Motor neuron (in vitro differentiated cells): ENCODE results near the gene FLVCR2. TPM values are rescaled to one million over a fixed set of nuclear protein-coding genes. Genes with fewer than 3 reads are reported as not detected.

ENCODE experiments used
- ATAC-seq, 8 experiments: fragments of 200-7000 bp; cut with Tn5 transposase; replicated peaks in 6 of 8; 2 replicates each; pipeline ENCODE4 v1.8.0; 2021; ENCODE audit warnings: mild to moderate bottlenecking in 8 of 8, moderate library complexity in 8 of 8
- H3K27ac ChIP-seq, 2 donors: fragments of 250-450 bp; sonication (Bioruptor Pico); 2 replicates each; pipeline ENCODE4 v1.9.0; 2021; ENCODE audit warnings: antibody characterized with exemption in 2 of 2, mild to moderate bottlenecking in 2 of 2, moderate library complexity in 1 of 2
- H3K4me1 ChIP-seq, 2 donors: fragments of 250-450 bp; sonication (Bioruptor Pico); replicated peaks in 1 of 2; 2 replicates each; pipeline ENCODE4 v1.6.1; 2021; ENCODE audit warnings: antibody characterized with exemption in 2 of 2, mild to moderate bottlenecking in 2 of 2, moderate library complexity in 1 of 2
- H3K4me3 ChIP-seq, 5 donors: fragments of 250-450 bp; sonication (Bioruptor Pico); 2 replicates each; pipeline ENCODE4 v1.9.0; 2021; ENCODE audit warnings: antibody characterized with exemption in 5 of 5, mild to moderate bottlenecking in 5 of 5, moderate library complexity in 4 of 5
- WGBS, 10 experiments: fragments of 450-650 bp; shearing (Covaris generic); methylation state at CpG; one replicate each; pipeline ENCODE4 v1.0.0; 2022; 5-methylcytosine and 5-hydroxymethylcytosine counted together
- in situ Hi-C, 9 experiments: fragments of 400-800 bp; cut with MboI; loops; one replicate each; pipeline ENCODE4 v1.15.0; 2021; ENCODE audit warnings: low sequenced_read_pairs in 9 of 9, low pct_unique_long_range_greater_than_20kb in 2 of 9; ENCODE audit not compliant: unreplicated experiment in 9 of 9
- total RNA-seq, 8 experiments: library from RNA; unstranded; fragments of 300-600 nt; gene quantifications; 2 replicates each; pipeline versions ENCODE4 v1.2.3 to v1.2.4, GENCODE V29; 2022

Gene FLVCR2
- total RNA-seq, 8 experiments from 2014 or later = 0.38 to 20.9 (median 1.0) TPM

DNA sequence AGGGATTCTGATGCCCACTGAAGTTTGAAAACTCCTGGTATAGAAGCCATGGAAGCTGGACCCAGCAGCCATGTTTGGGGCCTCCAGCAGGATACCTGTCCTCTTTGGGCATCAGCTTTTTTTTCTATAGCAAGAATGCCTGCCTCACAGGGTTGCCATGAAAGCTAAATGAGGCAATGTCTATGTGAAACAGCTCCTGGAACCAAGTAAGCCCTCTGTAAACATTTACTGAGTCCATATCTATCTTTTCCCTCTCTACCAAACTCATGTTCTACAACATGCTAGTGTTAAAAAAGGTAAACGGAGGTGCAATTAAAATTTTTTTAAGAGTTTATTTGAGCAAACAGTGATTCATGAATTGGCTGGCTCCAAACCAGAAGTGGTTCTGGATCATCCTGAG is 28.6 kb downstream of the FLVCR2 start:
- ATAC-seq = no peak
- Histone ChIP-seq H3K27ac (no peak overlapping the region), H3K4me1 (no peaks in the 10 kb centered on the region), H3K4me3 (no peak overlapping the region)
- in situ Hi-C loops = no loop called here
- 60 to 100% (median 100%) methylated on average over 1 of the region's 1 CpG; no CpG with 5 or more reads in 5 of the 10 experiments for whole genome bisulfite sequencing, 10 experiments

DNA sequence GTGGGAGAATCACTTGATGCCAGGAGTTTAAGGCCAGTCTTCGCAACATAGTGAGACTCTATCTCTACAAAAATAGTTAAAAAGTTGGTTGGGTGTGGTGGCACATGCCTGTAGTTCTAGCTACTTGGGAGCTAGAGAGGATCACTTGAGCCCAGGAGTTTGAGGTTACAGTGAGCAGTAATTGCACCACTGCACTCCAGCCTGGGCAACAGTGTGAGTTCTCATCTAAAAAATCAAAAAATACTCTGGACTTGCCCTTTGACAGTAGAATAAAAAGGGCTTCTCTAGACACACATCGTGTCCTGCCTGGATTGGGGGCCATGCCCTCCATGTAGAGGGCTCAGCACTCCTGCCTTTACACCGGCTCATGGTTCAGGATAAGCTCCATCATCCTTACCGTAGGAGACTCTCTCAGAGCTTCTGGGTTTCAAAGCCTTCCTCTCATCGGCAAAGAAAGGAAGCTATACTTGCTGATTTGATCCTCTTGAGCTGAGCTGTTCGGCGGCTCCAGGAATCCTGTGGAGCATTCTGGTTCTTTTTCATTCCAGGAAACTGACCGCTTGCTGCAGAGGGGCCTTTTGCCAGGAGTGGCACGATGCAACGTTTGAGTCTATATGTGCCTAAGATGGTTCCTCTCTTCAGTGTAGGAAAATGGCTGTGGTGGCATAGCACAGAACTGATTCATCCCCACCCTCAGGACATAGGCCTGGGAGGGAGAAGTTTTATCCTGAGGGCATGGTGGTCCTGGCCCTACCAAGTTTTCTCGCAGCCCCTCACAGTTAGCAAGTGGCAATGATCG is 29.6 kb downstream of the FLVCR2 start:
- WGBS, 10 experiments = 48 to 100% (median 91%) methylated on average over 1 to 8 of the region's 12 CpGs; no CpG with 5 or more reads in 2 of the 10 experiments

DNA sequence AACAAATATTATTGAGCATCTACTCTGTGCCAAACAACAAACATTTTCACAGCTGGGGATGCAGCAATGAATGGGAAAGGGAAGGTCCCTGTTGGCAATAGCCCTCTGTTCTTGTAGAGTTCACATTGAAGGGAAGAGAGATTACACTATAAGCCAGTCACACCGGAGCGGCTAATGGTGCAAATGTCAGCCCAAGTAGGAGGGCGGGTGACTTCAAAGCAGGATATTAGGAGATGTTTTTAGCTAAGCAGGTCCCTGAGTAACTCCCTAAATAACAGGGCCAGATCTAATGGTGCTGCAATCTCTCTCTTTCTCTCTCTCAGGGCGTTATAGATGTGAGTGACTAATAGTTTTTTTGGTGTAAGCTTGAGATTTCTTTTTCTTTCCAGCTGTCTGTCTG is 30.7 kb downstream of the FLVCR2 start:
- Histone ChIP-seq H3K27ac (no peak overlapping the region), H3K4me1 (no peaks in the 10 kb centered on the region), H3K4me3 (no peak overlapping the region)
- in situ Hi-C loops = no loop called here
- WGBS, 10 experiments = 40 to 100% (median 88%) methylated on average over 1 to 4 of the region's 4 CpGs; no CpG with 5 or more reads in 4 of the 10 experiments
- no peak for ATAC-seq

More for the DNA sequence above, 29.6 kb downstream of the FLVCR2 start:
- in situ Hi-C loops = no loop called here
- no peak overlapping the region for H3K4me3 ChIP-seq
- no peak overlapping the region for H3K27ac ChIP-seq
- ATAC-seq = no peak
- H3K4me1 ChIP-seq = no peaks in the 10 kb centered on the region

DNA sequence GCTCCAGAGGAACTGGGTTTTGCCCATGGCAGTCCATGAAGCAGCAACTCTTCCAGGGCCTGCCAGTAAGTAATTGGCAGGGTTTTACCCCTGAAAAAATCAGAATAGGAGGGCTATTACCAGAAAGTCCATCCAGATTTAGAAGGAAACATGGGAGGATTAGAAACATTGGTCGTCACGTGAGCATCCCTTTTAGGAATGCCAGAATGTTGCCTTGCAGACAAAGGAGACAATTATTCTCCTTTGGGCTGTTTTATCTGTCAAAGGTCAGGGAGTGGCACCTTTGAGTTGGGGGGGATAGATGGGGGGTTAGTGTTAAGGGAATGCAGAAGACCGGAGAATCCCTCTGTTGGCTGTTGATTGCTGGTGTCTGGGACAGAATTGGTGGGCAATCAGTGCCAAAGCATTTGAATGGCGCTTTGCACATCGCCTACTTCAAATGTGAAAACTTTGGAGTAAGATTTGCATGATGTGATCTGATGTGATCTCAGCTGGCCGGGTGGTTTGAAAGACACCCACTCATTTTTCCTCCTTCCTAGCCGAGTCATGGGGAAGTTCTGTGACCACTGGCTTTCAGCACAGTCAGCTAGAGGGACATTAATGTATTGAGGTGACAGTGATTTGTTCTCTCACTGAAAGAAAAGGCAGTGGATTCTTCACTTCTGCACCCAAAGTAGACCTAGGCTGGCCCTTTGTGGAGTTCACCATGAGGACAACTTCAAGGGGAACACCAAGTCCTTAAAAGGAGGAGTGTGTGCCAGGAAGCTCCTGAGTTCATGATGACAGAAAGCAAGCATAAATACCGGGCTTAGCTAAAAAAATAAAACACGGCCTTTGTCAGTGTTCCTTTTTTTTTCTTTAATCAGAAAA is 31.4 kb downstream of the FLVCR2 start:
- H3K4me1 ChIP-seq = no peaks in the 10 kb centered on the region
- in situ Hi-C loops = no loop called here
- H3K4me3 ChIP-seq = no peak overlapping the region
- ATAC-seq = no peak
- WGBS, 10 experiments = 3 to 90% (median 78%) methylated on average over 2 to 8 of the region's 9 CpGs; no CpG with 5 or more reads in 1 of the 10 experiments
- no peak overlapping the region for H3K27ac ChIP-seq

DNA sequence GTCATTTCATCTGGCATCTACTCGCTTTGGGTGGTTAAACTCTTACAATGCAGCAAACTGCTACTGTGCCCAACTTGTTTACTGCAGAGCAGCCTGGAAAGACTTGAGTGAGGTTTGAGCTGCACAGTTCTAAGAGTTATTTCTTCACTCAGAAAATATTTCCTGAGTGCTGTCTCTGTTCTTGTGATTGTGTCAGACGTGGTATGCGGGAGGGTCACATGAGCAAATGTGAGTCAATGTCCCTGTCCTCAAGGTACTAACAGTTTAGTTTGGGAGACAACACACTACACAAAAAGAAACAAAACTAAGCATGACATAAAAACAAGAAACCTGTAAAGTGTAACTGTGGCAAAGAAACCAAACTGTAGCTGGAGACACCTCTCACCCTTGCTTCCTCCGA is 32.4 kb downstream of the FLVCR2 start:
- H3K4me3 ChIP-seq = no peak overlapping the region
- no peak for ATAC-seq
- H3K4me1 ChIP-seq = no peaks in the 10 kb centered on the region
- WGBS, 10 experiments = 60 to 100% (median 80%) methylated on average over 1 to 4 of the region's 4 CpGs; no CpG with 5 or more reads in 4 of the 10 experiments
- in situ Hi-C loops = no loop called here
- H3K27ac ChIP-seq = no peak overlapping the region

DNA sequence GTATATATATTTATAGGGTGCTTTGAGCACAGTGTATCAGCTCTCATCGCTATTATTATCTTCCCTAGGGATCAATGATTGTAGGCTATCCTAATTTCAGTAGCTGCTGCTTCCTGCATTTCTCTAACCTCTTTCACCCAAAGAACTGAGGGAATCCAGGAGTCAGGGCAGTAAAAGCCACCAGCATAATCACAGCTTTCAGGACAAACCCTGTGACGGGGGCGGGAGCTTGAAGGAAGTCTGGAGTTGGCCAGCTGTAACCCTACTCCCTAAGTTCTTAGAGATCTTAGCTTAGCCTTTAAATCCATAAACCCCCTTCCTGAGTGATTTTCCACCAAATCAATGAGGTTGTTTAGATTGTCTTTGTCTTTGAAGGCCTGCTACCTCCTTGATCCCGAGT is 33.7 kb downstream of the FLVCR2 start:
- H3K4me1 ChIP-seq = no peaks in the 10 kb centered on the region
- in situ Hi-C loops = no loop called here
- no peak overlapping the region for H3K27ac ChIP-seq
- no peak for ATAC-seq
- WGBS, 10 experiments = 28 to 100% (median 70%) methylated on average over 1 to 4 of the region's 4 CpGs; no CpG with 5 or more reads in 3 of the 10 experiments
- H3K4me3 ChIP-seq = no peak overlapping the region

DNA sequence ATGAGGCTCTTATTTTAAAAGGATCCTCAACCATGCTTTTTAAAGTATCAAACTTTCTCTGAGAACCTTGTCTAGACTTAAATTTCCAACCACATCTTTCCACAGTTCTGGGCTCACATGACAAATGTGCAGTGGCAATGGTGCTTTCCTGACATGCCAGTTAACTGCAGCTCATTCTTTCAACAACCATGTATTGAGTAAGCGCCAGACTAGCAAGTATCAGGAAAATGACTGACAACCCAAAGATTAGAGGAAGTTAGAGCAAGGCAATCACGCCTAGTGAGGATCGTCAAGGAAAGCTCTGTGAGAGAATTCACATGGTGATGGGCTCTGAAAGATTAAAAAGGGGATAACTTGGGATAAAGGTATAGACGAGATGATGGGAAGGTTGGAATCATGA is 35.8 kb downstream of the FLVCR2 start:
- Histone ChIP-seq H3K4me1 (no peaks in the 10 kb centered on the region), H3K4me3 (no peak overlapping the region), H3K27ac (no peak overlapping the region)
- WGBS, 10 experiments = 25 to 86% (median 50%) methylated on average over 1 to 4 of the region's 4 CpGs
- no peak for ATAC-seq
- in situ Hi-C loops = no loop called here

DNA sequence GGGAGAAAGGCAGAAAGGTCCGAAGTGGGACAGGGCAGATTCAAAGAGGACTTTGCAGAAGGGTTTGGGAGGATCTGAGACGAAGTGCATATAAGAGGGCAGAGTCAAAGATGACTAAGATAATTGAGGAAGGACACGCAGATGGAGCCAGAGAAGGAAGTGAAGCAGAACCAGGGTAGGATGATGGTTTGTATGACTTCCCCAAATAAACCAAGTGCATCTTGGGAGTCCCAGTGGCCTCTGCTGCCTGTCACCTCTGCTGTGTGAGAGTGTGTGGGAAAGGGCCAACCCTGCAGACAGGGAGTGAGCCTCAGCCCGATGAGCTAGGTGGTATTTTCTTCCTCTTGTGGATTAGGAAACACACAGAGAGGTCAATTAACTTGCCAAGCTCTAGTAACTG is 36.8 kb downstream of the FLVCR2 start:
- ATAC-seq = peak in 2 of 8 experiments; percentile 46 to 82
- Histone ChIP-seq H3K27ac (no peak overlapping the region), H3K4me1 (no peaks in the 10 kb centered on the region), H3K4me3 (no peak overlapping the region)
- 0 to 97% (median 78%) methylated on average over 1 to 4 of the region's 4 CpGs; no CpG with 5 or more reads in 4 of the 10 experiments for WGBS, 10 experiments
- in situ Hi-C loops = no loop called here

DNA sequence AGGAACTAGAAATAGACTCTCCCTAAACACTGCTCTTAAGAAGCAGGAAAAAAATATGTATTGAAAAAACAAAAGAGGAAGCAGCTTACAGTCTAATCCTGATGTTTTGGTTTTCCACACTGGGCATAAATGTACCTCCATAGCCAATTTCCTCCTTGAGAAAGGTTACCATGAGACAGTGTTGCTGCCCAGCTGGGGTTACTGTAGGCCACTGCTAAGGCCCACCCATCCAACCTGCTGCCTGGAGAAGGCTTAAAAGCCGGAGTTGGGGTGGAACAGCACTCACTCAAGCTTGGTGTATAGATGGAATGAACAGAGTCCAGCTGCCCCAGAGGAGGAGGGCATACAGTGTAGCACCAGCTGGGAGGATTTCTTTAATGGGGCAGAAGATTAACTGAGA is 41.1 kb downstream of the FLVCR2 start:
- 13 to 100% (median 82%) methylated on average over 1 of the region's 1 CpG; no CpG with 5 or more reads in 5 of the 10 experiments for WGBS, 10 experiments
- H3K27ac ChIP-seq = no peak overlapping the region
- no peaks in the 10 kb centered on the region for H3K4me1 ChIP-seq
- no peak for ATAC-seq
- no peak overlapping the region for H3K4me3 ChIP-seq
- in situ Hi-C loops = no loop called here

DNA sequence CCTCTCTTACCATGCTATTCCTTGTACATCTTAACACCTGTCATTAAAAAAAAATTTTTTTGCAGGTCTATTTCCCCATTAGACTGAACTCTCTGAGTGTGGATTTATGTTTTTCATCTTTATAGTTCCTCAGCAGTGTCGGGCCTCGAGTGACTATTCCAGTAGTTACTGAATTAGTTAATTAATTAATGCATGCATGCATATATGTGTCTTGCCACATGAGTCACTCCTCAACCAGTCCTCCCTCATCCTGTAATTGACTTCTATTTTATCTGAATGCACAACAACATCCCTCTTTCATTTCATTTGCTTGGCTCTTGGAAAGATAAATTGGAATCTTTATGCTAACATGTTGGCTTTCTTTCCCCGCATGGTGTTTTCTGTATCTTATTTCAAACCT is 46.6 kb downstream of the FLVCR2 start:
- ATAC-seq = peak in 2 of 8 experiments; percentile 84 to 87
- in situ Hi-C loops = no loop called here
- Histone ChIP-seq H3K4me3 (no peak overlapping the region), H3K4me1 (no peaks in the 10 kb centered on the region), H3K27ac (no peak overlapping the region)
- WGBS, 10 experiments = 14 to 100% (median 89%) methylated on average over 2 to 3 of the region's 3 CpGs

DNA sequence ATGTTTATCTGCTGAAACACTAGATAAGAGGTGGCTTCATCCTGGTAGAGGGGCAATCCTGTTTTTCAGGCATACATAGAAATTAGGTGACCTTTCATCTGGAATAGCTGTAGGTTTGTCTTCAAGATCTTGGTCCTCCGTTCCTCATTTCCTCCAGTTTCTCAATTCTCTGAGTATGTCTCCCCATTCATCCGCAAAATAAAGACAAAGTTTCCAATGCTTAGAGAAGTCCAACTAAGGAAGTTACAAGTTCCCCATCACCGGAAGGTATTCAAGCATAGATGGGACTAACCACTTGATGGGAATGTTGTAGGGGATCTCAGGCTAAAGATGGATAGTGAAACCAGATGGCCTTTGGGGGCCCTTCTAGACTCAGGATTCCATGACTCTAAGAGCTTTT is 48.0 kb downstream of the FLVCR2 start:
- in situ Hi-C loops = no loop called here
- ATAC-seq = no peak
- Histone ChIP-seq H3K4me3 (no peak overlapping the region), H3K27ac (no peak overlapping the region), H3K4me1 (no peaks in the 10 kb centered on the region)
- WGBS, 10 experiments = 65 to 100% (median 96%) methylated on average over 1 to 3 of the region's 3 CpGs; no CpG with 5 or more reads in 3 of the 10 experiments

DNA sequence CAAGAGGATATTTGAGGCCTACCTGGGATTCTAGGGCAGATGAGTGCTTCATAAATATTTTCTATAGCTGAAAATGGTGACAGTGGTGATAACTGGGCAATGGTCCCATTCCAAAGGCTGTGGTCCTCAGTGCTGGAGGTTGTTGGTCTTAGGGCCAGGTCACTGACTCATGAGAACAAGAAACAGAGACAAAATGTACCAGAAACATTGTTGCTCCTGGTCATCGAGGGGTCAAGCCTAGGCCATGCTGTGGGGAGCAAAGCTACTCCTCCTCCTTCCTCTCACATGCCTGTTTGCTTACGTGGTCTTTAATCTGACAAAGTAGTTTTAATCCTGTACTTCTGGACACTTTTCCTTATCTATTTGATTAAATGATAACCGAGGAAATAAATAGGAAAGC is 48.4 kb downstream of the FLVCR2 start:
- in situ Hi-C loops = no loop called here
- ATAC-seq = no peak

DNA sequence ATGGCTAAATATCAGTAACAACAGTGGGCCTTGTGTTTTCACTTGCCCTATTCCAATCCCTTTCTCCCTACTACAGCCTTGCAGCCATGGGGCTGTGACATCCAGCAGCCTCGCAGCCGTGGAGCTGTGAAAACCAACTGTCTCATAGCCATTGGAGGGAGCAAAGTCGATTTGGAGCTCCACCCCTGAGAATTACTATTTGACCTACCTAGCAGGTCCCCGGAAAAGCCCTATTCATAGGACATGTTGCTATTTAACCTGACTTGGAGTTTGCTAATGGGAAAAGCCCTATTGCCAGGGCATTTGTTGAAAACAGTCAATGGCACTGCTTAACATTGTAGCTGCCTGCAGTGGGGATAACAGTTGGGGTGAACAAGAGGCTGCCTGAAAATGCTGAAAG is 49.0 kb downstream of the FLVCR2 start:
- 55 to 94% (median 72%) methylated on average over 2 to 4 of the region's 4 CpGs; no CpG with 5 or more reads in 2 of the 10 experiments for WGBS, 10 experiments
- in situ Hi-C loops = no loop called here
- H3K4me3 ChIP-seq = no peak overlapping the region
- H3K4me1 ChIP-seq = no peaks in the 10 kb centered on the region
- no peak for ATAC-seq
- H3K27ac ChIP-seq = no peak overlapping the region

More for the DNA sequence above, 48.4 kb downstream of the FLVCR2 start:
- Histone ChIP-seq H3K4me1 (no peaks in the 10 kb centered on the region), H3K4me3 (no peak overlapping the region), H3K27ac (no peak overlapping the region)
- 11 to 90% (median 72%) methylated on average over 1 to 3 of the region's 3 CpGs; no CpG with 5 or more reads in 1 of the 10 experiments for WGBS, 10 experiments
